ENCODE data around the gene SNCA.
A peak's percentile ranks its signal among the peaks of the same experiment; 100 is the strongest.

Gene SNCA

DNA sequence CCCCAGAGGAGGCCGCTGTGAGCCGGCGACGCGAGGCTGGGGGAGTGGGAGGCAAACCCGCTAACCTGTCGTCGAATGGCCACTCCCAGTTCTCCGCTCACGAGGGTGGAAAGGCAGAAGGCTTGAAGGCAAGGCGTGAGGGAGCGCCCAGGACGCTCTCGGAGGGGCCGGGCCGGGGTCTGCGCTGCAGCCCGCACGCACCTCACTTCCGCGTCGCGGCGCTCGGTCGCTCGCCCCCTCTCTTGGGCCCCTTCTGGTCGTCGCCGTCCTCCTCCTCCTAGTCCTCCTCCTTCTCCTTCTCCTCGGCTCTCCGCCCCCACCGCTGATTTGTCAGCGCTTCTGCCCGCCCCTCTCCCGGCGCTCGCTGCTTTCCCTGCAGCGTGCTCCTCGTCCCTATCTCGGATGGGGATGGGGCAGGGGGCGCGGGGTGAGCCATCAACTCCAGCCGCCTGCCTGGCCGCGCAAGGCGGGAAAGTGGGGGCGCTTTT, at the start of gene SNCA:
TSS of gene SNCA (minus strand) at position 265 of the 488 bp plus-strand sequence. CDS start 1,494 bp downstream, outside the sequence.
- DNase-seq, result peak; percentile 83

DNA sequence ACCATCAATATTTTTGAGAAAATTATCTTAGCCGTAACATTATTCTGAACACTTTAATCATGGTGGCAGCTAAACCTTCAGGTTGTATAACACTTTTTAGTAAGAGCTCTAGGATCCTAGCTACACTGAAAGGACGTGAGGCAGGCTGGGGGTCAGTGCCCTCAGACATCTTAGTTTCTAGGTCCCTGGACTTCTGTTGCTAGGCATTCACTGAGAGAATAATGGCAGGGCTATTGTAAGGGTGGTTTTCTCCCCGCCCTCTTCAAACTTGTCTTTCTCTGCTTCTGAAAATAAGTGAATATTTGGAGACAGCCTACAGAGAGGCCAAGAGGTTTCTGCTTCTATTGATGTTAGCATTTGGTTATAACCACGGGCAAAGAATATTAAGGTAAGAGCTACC, 42.3 kb upstream of the SNCA start:
- no peak for DNase-seq

DNA sequence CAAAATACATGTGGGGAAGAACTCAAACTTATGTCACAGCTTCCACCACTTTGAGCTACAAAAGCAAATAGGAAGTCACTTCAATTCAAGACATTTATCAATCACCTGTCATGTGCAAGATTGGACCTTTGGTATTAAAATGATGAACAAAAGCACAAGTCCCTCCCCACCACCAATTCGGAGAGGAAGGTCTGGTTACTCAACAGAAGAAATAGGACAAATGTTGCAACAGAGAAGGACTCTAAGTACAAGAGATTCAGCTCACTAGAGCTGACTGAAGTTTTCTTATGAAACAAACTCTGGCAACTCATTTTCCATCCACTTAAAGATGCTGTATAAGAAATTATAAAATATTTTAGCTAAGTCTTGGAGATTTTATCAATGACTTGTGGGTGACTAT, 41.6 kb upstream of the SNCA start:
- DNase-seq, result no peak

DNA sequence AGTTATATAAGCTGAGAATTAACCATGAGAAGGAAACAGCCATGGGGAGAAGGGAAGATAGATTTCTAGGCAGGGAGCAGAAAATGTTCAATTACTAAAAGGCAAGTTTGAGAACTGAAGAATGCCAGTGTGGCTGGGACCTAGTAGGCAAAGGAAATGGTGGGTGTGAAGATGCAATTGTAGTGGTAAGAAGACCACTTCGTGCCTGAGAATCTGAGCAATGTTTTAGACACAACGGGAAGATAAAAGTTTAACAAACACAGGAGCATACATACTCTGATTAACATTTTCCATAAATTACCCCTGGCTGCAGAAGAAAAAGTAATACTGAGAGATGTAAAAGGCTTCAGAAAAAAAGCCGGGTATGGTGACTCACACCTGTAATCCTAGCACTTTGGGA, 39.6 kb upstream of the SNCA start:
- DNase-seq, result no peak

DNA sequence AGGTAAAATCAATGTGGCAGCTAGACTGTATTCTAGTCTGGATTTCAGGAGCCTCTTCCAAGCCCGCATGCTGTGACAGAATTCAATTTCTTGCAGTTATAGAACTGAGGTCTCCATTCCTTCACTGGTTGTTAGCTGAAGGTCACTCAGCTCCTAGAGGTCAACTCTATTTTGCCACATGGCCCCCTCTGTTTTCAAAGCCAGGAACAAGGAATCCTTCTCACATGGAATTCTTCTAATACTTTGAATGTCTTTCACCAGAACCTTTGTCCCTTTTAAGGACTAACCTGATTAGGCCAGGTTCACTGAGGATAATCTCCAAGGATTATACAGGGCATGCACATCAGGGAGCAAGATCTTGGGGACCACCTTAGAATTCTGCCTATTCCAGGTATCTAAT, 34.2 kb upstream of the SNCA start:
- no peak for DNase-seq

DNA sequence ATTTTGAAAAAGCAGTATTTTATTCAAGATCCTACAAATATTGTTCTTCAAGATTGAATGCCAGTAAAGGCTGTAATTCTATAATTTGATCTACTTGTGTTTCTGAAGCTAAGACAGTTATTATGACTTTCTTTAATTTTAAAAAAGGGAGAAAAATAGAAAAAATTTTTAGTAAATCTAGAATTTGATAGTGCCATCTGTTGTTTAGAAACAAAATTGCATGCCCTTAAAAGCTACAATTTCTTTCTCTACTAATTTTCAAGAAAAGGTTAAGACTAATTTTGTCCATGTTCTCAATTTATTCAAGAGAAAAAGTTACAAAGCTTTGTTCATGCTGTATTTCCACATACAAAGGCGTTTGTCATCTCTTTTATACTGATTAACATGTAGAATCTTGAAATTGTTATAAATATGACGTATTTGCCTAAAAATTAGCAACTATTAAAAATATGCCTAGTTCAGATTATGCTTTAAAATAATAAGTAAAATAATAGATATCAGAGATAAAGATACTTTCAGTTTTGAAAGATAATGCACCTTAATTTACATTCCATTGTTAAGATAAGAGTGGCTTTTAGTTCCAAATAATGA, 32.1 kb upstream of the SNCA start:
- DNase-seq, result no peak

DNA sequence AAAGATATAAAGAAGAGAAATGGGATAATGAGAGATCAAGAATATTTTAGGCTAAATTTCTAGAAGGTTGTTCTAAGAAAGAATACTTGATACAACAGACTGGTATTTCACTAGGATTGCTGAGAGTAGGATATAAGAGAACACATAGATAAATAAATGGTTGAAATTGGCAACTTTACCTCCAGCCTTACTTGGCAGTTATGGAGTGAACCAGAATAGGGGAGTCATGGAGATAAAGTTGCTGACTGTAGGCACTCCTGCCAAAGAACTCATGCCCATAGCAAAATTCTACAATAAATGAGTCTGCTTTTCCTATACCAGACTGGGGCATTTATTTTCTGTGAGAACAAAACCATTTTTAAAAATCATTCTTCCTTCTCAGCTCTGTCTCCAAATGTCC, 31.3 kb upstream of the SNCA start:
- DNase-seq, result no peak

DNA sequence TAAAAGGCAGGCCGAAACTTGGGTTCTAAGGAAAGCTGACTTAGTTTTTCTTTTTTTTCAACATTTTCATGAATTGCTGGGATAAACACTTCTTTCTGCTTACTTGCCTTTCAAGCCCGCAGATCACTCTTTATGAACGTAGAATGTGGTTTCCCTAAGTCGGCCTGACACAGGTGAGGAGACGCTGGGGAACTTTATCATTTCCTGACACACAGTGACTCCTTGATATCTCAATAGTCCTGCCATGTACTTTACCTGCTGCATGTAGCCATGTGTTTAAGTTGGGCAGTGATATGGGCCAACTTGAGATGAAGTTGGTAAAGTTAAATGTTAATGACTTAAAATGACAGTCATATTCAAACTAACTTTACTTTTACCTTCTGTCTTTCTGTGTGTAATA, 26.6 kb upstream of the SNCA start:
- no peak for DNase-seq

DNA sequence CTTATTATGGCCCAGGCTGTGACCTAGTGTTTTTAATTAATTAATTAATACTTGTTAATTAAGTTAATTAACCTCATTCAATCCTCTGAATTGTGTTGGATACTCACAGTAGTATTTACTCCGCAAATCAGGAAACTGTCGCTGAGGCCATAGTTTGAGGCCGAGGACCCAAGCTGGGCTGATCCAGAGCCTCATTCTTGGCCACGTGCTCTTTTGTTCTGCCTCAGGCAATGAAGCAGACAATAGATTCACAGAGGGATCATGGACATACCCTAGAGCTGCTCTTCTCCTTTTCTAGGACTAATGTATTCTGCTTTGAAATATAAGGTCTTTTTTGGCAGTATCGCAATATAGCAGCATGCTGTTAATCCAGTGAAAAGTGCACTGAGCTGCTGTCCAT, 24.0 kb upstream of the SNCA start:
- no peak for DNase-seq

DNA sequence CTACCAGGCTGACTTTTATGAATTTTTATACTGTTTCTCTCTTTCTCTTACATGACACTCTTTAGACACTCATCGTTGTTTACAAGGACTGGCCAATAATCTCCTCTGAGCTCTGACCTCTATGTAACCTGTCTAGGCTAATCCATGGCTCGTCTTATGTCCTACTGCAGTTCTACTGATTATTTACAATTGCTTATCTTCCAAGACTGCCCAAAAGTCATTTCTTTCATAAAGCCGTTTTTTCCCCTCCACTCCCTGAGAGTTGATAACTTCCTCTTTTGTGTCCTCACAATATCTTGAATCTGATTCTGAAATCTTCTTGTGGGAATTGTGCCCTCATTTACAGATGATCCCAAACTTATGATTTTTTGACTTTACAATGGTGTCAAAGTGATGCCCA, 18.3 kb upstream of the SNCA start:
- DNase-seq, result no peak

DNA sequence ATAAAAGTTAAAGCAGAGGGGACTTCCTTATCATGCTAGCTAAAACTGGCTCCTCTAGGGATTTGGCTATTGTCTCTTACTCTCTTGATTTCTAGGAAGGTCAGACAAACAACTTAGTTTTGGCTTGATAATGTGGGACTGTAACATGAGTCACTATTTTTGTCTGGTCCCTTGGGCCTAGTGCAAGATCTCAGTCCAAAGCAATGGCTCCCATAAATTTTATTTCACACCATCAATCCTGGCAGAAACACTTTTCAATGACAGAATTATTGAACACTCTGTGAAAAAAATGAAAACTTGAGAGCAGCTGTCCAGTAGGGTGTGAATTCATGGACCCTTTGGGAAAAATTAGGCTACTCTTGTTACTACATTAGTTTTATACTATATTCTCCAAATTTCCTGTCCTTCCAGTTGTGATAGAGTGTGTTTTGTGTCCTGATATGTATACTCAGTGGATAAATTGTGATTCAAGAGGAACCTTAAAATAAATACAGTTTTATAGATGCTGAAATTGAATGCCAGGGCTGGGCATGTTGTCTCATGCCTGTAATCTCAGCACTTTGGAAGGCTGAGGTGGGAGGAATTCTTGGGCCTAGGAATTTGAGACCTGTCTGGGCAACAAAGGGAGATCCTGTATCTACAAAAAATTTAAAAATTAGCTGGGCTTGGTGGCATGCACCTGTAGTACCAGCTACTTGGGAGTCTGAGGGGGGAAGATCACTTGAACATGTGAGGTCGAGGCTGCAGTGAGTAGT, 10.8 kb upstream of the SNCA start:
- DNase-seq, result no peak

DNA sequence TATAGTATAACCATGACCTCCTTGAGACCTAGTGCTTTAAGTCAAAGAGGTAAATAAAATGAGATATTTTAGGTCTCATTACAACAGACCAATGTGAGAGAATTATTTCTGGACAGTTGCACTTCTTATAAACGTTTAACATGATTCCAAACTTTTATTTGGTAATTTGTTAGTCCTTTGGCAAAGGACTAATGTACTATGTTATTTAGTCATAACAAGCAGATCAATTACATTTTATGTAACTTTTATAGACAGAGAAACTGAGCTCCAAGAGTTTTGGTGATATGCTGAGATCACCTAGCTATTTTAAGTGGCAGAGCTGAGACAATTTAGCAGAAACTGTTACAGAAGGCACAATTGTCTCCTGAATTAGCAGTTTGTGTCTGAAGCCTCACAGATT, 2.6 kb upstream of the SNCA start:
- no peak for DNase-seq

DNA sequence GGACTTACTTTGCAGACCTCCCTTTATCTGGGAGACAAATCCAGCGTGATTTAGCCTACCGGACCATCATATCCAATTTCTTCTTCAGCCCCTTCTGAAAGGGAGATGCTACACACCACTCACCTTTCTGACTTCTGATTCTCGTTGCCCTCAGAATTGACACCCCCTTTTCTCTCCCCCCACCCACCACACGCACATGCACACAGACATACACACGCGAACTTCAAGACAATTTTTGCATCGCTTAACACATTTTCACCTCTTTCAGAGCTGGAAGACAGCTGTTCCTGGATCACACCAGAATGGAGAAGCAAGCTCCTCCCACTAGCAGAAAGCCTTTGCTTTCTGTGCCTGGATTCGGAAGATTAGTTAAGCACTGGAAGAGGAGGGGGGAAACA, 1.0 kb upstream of the SNCA start:
- DNase-seq, result peak; percentile 40

DNA sequence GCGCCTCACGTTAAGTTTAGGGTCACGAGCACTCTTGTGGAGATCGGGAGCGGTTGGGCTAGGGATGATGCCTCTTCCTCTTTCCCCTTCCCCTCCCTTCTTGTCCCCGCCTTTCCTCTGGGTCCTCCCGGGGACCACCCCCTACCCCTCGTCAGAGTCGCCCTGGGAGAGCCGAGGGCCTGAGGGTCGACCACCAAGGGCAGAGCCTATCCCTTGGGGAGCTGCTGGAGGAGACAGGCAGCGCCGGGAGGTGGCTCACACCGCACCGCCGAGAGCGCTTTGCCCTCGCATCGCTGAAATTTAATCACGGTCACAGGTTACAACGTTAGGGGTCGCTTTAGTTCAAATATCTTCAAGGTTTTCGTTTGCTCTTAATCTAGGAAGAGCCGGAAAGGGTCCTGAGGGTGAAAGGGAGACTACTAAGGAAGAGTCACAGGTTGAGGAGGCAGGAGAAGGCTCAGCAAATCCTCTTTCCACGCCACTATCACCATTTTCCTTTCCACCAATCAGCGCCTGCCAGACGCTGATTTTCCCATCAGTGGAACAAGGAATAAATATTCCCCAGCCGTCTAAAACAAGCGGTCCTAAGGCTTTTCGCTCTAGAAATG, 528 bp upstream of the SNCA start:
- DNase-seq, result peak; percentile 80

DNA sequence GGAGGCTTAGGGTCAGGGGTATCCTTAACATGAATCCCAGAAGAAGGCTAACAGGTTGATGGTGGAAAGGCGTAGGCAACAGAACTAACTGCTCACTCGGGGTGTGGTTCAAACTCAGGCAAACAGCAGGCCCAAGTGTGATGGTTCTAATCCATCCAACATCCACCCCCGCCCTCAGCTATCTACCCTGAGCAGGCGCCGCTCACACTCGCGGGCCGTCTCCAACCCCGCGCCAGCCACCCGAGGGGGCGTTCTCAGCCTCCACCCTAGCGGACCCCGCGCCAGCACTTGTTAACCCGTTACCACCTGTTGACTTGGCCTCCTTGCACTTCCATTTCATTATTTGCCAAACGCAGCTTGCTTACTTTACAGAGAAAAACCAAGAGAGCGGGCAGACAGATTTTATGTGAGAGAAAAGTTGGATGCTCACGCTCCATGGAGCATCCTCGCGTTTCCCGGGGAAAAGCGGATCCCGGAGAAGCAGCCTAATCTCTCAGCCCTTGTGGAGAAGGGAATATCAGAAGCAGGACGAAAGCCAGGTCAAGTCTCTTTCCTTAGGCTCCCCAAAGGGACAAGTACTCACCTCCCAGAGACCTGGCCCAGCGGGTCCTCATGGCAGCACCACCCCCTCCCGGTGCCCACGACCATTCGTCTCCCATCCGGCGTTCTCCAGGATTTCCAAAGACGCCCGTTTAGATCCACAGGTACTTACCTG, 773 bp downstream of the SNCA start:
- peak; percentile 56 for DNase-seq

DNA sequence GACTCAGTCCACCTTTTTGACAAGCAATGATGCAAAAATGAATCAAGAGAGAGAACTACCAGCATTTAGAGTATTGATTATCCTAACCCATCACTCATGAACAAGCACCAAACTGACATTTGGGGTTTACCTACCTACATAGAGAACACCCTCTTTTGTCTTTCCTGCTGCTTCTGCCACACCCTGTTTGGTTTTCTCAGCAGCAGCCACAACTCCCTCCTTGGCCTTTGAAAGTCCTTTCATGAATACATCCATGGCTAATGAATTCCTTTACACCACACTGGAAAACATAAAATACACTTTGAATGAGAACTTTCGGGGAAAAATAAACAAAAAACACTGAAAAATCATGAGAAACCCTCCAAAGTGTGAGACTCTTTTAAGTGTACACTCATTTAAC, 1.5 kb downstream of the SNCA start:
- no peak for DNase-seq

DNA sequence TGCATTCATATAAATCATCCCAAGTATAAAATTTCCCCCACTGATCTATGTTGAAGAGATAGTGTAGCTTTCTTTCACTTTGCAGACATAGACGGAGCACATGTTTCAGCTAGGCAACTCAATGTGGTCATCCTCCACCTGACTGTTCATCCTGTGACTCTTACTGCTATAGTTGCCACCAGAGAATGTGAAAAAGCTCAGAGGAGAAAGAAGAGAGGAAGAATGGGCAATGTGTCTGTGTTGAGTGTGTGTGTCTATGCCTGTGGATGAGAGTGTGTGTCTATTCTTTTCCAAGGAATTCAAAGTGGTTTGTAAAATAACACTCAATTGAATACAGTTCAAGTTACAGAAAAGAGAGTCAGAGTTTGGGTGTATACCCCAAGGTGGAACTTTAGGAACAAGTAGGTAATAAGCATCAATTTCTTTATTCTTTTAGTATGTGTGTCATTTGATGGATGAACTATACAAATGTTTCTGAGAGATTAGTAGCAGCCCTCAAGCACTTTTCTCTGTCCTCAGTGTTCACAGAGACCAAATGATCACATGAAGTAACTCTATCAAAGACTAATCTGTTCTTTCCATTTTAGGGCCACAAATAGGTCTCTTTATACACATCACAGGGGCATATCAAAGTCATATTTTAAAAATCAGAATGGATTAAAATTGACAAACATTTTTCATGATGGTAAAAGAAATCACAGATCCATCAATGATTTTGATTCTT, 2.3 kb downstream of the SNCA start:
- DNase-seq, result no peak

DNA sequence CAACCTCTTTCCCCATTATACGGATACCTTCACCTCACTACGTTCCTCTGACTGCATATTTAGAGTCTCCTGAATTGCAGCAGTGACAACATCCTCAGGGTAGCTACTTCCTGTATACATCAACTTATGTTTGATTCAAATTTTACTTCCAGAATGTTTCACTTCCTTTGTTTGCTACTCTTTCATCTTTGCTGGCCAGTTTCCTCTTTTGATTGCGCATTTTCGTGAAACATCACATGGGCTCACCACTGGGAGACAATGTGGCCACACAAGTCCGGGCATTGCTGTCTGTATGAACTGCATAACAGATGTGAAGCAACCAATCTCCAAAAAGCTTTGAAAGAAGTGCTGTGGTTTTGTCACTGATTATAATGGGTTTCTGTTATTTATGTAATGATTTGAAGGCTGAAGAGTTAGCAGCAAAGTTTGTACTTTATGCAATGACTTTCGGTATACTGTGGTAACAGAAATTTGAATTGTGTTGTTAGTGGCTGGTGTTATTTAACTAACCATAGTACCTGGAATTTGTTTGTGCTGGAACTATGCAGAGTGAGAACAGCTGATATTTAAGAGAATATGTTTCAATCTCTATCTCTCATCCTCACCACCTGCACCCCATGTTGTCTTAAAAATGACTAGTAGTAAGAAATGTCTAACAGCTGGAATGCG, 7.4 kb downstream of the SNCA start:
- DNase-seq, result no peak

DNA sequence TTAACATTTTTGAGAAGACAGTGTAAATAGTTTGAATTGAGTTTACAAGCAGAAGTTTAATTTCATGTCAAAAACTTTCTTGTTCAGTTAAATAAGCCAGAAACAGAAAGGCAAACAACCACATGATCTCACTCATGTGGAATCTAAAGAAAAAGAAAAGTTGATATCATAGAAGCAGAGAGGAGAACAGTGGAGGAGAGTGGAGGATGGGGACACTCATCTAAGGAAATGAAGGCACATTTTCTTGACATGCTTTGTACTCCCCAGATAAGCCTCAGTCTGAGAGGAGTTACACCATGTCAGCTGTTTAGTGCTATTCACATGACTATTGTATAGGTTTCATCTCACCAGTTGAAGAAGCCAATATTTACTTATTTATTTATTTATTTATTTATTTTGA, 13.5 kb downstream of the SNCA start:
- no peak for DNase-seq

DNA sequence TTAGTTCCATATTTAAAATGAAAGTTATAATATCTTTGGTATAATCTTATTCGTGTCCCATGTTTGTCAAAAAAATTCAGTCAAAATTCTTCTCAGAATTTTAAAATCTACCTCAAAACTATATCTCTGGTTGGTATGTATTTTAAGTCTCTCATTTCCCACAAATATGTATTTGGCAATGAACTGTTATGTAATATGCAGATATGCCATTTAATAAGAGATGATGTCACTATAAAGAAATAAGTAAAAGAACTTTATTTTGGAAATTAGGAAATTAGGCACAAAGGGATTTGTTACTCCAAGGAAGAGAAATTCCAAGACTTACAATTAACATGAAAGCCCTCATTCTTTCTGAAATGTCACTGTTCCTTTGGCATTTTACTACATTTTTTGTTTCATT, 15.3 kb downstream of the SNCA start:
- no peak for DNase-seq

DNA sequence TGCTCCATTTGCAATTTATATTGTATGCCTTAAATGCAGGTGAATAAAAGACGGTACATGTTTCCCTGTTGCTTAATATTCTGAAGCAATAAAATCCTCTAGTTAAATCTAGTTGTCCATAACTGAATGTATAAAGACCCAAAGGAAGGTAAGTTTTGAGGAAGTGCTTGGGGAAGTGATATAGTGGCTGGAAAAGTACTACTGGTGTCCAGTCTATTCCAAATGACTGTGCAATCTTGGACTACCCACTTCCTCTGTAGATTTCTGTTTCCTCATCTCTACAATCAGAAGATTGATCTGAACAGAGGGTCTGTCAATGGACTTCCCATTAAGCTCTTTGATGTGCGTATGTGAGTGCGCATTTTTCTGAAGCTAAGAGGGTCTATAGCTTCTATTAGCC, 17.0 kb downstream of the SNCA start:
- DNase-seq, result no peak

DNA sequence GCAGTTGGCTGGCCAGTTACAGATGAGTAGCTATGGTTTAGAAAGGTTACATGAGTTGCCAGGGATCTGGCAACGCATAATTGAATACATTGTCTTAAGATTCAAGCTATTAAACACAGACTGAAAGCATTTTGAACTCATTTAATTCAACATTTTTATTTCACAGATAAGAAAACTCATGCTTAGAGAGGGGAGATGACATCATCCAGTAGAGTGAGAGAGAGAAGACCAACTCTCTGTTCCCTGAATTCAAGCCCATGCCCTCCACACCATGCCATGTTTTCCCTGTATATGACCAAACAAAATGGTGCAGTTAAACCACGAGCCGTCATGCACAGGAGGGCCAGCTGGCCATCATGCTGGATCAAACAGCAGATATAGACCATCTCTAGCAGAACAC, 22.6 kb downstream of the SNCA start:
- no peak for DNase-seq

DNA sequence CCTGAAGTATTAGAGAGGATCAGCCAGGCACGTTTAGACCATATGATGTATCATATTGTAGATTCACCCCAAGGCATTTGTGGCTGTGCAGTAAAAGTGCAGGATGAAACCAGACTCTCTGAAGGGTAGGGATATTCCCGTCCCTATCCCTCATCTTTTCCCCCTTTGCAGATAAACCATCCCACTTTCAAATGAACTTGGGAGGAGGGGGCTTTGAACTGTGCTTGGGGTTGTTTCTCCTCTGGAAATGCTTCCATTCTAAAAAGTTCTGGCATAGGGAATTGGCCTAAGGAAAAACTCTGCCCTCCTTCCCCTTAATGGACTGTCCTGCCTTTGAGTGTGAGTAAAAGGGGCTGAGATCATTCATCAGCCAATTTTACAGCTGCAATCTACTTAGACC, 23.8 kb downstream of the SNCA start:
- DNase-seq, result no peak

Measured in NCI-H510A treated with DMSO at 0.1 percent for 48 hours (cell line).